Ramos (cell line): ENCODE results near the gene PCSK1.
"Not testable (repeated sequence)": the region's sequence is repeated elsewhere in the genome, so short reads cannot be mapped to it uniquely, and the experiment has no call there.

ENCODE experiments used
- in situ Hi-C: fragments of 300-500 bp; cut with MboI; formaldehyde crosslinking; loops from one replicate; pipeline ENCODE4 v1.14.3; 2022; ENCODE audit warnings: low sequenced_read_pairs; ENCODE audit not compliant: unreplicated experiment

Gene PCSK1

GRCh38 chr5:96431376-96432187 is 1.5 kb downstream of the PCSK1 start:
- in situ Hi-C loops = no loop called here

DNA sequence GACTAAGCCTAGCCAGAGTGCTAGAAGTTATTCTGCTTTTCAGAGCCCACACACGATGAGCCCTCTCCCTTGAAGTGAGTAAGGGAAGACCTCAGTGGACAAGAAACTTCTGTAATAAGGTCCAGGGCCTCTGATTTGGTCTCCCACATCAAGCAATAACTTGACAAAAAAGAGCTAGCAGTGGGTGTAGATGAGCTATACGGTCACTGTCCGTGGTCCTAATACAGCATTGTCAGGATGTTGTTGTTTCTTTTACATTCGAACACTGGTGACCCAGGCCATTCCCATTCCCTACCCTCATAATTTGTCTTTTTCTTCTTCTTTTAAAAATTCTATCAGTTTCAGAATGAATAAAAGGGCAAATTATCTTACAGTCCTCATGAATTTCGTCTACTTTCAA is 5.2 kb downstream of the PCSK1 start:
- in situ Hi-C loops = no loop called here

GRCh38 chr5:96426831-96427230 is 6.2 kb downstream of the PCSK1 start:
- in situ Hi-C loops = no loop called here

DNA sequence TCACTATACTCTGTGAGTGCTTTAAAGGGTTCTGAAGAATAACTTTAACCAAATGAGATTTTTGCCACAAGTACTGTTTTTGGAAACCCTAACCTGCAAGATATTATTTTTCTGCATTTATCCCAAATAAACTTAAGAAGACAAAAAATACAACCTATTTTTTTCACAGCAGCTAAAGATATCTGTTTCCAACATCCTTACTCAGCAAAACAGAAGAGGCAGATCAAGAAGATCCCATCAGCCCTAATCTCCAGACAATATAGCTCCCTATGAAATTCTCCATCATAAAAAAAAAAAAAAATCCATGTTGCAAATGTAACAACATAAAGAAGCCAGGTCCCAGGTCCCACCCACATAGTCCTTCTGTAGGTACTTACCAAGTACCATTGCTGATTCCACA is 7.6 kb downstream of the PCSK1 start:
- in situ Hi-C loops = no loop called here

DNA sequence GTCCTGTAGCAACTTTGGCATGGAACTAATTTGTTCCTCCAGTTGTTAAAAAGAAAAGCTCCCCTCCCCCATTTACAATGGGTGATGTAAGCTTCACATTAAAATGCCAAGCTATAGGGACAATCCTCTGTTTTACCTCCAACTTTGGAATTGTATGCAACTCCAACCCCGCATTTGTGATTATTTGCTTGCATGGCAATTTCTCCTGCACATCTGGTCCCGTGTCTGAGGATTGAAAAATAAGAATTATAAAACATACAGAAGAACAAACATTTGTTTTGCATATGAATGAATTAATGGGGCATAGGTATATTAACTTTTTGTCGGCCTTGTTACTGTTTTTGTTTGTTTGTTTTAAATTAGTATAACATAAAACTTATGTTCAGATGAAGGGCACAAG is 17.2 kb downstream of the PCSK1 start:
- in situ Hi-C loops = no loop called here

DNA sequence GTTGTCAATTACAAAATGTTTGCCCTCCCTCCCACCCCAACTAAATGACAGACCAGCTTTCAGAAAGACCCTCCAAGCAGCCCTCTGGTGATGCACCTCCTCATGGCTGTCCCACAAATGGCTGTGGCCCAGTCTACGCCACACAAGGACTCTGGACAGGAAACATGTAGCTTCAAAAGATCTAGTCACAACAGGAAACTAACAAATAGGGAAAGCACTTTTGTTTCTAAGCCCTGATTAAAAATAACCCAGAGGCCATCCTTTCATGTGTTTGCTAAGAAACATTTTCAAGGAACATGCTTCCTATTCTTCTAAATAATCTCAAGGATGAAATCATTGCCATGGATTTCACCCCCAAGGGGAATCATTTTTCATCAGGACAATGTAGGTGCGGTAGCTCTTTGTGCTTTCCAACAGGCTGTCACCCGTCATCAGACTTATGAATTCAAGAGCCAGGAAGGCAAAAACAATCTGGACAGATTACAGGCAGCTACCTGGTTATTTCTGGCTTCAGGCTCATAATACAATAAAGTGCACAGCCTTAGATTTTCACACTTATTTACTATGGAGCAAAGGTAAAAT is 20.1 kb downstream of the PCSK1 start:
- in situ Hi-C loops = no loop called here

- in situ Hi-C loops = no loop called here
Observed at GRCh38 chr5:96410013-96410412, 23.0 kb downstream of the PCSK1 start.

GRCh38 chr5:96408841-96409538 is 24.1 kb downstream of the PCSK1 start:
- in situ Hi-C loops = no loop called here

GRCh38 chr5:96408210-96408777 is 24.8 kb downstream of the PCSK1 start:
- in situ Hi-C loops = no loop called here

DNA sequence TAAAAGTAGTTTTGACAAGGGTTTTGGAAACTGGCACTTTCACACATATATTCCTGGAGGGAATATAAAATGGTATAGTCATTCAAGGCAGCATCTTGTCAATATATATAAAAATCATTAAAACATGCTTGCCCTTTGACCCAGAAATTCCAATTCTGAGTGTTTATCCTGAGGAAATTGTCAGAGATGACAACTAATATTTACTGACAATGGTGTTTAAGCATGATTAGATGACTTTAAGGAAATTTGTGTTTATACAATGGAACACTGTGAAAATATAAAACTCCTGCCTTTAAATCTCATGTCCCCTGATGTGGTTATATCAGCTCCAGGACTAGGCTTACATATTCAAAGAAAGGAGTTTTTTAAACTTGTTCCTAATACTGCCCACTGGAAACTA is 25.6 kb downstream of the PCSK1 start:
- in situ Hi-C loops = no loop called here

- in situ Hi-C loops = no loop called here
Observed at GRCh38 chr5:96404191-96404867, 28.7 kb downstream of the PCSK1 start.

- in situ Hi-C loops = no loop called here
Observed at GRCh38 chr5:96402500-96402899, 30.5 kb downstream of the PCSK1 start.

GRCh38 chr5:96396878-96397277 is 36.2 kb downstream of the PCSK1 start:
- in situ Hi-C loops = no loop called here

DNA sequence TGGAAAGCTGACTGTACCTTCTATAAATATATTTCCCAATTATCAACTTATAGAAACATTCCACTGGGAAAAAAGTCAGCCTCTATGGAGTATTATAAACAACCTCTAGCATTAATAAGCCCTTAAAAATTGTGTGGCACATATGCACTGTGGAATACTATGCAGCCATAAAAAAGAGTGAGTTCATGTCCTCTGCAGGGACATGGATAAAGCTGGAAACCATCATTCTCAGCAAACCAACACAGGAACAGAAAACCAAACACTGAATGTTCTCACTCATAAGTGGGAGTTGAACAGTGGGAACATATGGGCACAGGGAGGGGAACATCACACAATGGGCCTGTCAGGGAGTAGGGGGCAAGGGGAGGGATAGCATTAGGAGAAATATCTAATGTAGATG is 37.8 kb downstream of the PCSK1 start:
- in situ Hi-C loops = not testable (repeated sequence)

DNA sequence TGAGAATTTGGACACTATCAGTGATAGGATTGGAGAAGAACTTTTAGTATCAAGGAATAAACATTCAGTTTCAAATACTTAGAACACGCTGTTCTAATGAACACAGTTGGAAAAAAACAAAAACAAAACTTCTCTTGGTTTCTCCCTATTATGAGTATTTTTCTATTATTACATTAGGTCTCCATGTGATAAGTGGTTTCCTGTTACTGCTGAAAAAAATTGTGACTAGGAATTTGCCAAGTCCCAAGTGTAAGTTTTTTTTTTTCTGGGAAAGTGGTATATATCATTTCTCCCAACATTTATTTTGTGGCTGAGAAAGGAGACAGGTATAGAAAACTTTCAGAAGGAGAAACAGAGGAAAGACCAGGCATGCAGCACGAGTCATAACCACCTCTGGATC is 41.1 kb downstream of the PCSK1 start:
- in situ Hi-C loops = no loop called here

DNA sequence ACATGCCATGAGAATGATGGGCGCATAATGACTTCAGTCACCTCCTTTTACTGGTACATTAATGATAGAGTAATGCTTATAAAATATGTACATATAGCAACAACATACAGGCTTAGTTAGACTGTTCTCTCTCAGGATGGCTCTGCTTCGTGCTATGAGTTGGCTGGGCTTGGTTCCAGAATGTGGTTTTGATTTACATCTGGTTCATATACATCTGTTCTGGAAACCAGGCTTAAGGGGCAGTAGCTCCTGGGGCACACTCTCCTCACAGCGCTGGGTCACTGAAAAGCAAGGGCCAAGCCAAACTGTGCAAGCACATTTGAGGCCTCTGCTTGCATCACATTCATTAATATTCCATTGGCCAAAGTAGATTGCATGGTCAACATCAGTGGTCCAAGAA is 44.9 kb downstream of the PCSK1 start:
- in situ Hi-C loops = no loop called here

DNA sequence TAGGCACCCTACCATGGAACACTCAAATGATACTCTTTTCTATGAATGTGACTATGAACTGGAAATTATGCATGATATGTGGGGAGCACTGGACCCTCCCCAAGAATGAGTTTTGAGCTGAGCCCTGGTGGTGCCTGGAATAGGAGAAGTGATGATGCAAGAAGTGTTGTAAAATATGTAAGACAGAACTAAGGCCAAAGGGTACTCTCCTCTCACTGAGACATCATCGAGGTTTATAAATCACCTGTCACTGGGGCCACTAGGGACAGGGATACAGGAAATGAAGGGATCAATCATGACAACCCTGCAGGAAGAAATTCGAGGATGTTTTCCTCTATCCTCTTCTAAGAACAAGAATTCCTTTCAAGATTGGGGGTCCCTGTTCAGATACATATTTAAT is 45.4 kb downstream of the PCSK1 start:
- in situ Hi-C loops = no loop called here

- in situ Hi-C loops = no loop called here
Observed at GRCh38 chr5:96385538-96385937, 47.5 kb downstream of the PCSK1 start.

DNA sequence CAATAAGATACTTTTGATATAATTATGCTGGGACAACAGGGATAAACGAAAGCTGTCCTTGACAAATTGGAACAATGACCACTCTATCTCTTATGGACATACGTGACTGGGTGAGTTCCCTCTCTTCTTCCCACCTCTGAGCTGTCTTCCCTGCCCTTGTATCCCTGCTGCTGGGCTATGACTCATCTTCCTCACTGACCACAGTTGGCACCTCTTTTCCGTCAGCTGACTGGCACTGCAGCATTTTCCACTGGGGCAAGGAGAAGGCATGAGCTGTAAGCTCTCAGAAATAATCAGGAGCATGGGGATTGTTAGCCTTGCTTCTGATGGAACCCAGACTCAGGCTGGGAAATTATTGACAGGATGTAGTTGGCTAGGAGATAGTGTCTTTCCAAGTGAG is 48.7 kb downstream of the PCSK1 start:
- in situ Hi-C loops = no loop called here

- in situ Hi-C loops = no loop called here
Observed at GRCh38 chr5:96381526-96381925, 51.5 kb downstream of the PCSK1 start.

GRCh38 chr5:96379896-96380295 is 53.2 kb downstream of the PCSK1 start:
- in situ Hi-C loops = no loop called here
